ENCODE data around the gene ARRB1. TPM values are rescaled to one million over a fixed set of nuclear protein-coding genes. Genes with fewer than 3 reads are reported as not detected.

The ARRB1 gene
- total and polyA plus RNA-seq, 12 donors: 4.9 to 54.2 (median 31.0) TPM

DNA sequence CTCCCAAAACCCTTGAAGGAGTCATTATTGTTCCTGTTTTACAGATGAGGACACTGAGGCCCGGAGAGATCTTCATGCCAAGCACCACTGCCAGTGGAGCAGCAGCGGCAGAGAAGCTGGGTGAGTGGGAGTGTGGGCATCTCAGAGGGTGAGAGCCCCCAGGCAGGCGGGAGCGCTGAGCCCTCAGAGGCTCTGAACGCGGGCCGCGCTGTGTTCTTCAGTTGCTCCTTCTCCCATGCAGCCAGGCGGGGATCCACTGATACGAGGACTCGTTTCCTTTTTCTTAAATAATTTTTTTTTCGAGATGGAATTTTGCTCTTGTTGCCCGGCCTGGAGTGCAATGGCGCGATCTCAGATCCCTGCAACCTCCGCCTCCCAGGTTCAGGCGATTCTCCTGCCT, 63.9 kb downstream of the ARRB1 start:
- H3K9me3 ChIP-seq (replicated peaks in 1 of 3): no peaks in the 10 kb centered on the region
- intact Hi-C loops (cut with DNase I): loop anchor here in 1 of 2 donors (10.0 kb wide), 1 partner anchor 247 kb away; no protein-coding TSS in a partner anchor
- no peak for TF ChIP-seq POLR2A (IDR thresholded peaks at IDR 0.05)
- peaks cover 0 to 11% of the 10 kb centered on the region in 2 donors for H3K36me3 ChIP-seq (replicated peaks in 1 of 2)
- no peak for DNase-seq
- WGBS, 4 donors: 91 to 96% (median 94%) methylated on average over 17 of the region's 17 CpGs
- H3K4me3 ChIP-seq: no peak overlapping the region
- H3K4me1 ChIP-seq (replicated peaks in 1 of 2): no peaks in the 10 kb centered on the region
- no peak overlapping the region for H3K27ac ChIP-seq
- H3K27me3 ChIP-seq: no peaks in the 10 kb centered on the region

DNA sequence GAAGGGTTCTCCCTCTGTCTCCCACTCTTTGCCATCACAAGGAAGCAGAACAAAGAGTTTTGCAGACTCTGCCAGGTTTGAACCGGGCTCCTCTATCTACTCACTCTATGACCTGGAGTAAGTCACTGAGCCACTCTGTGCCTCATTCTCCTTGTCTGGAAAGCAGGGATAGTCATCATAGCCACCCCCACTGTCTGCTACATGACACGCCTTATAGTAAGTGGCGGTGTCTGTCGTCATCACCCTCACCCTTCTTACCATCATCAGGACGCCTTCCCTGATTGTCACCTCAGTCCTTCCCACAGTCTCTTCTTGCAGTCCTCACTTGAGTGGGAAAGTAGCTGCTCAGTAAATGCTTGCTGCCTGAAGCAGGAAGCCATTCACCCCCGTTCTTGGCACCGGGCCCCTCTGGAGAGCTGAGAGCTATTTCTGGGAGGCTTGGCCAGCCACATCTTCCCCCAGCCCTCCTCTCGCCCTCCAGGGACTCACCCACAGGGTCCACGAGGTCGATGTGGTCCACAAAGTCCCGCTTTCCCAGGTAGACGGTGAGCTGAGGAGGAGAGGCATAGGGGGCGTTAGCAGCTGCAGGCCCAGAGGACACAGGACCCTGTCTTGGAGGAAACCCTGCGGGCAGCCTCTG, 64.5 kb downstream of the ARRB1 start:
- TF ChIP-seq, protein P1, sequence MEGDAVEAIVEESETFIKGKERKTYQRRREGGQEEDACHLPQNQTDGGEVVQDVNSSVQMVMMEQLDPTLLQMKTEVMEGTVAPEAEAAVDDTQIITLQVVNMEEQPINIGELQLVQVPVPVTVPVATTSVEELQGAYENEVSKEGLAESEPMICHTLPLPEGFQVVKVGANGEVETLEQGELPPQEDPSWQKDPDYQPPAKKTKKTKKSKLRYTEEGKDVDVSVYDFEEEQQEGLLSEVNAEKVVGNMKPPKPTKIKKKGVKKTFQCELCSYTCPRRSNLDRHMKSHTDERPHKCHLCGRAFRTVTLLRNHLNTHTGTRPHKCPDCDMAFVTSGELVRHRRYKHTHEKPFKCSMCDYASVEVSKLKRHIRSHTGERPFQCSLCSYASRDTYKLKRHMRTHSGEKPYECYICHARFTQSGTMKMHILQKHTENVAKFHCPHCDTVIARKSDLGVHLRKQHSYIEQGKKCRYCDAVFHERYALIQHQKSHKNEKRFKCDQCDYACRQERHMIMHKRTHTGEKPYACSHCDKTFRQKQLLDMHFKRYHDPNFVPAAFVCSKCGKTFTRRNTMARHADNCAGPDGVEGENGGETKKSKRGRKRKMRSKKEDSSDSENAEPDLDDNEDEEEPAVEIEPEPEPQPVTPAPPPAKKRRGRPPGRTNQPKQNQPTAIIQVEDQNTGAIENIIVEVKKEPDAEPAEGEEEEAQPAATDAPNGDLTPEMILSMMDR (IDR thresholded peaks at IDR 0.05): no peak
- no peak for TF ChIP-seq POLR2A (IDR thresholded peaks at IDR 0.05)
- Histone ChIP-seq H3K36me3 (replicated peaks in 1 of 2) (peaks cover 0 to 11% of the 10 kb centered on the region in 2 donors), H3K27ac (no peak overlapping the region), H3K9me3 (replicated peaks in 1 of 3) (no peaks in the 10 kb centered on the region), H3K27me3 (no peaks in the 10 kb centered on the region), H3K4me1 (replicated peaks in 1 of 2) (no peaks in the 10 kb centered on the region), H3K4me3 (no peak overlapping the region)
- no peak for DNase-seq
- intact Hi-C loops (cut with DNase I): loop anchor here in 1 of 2 donors (10.0 kb wide), 1 partner anchor 248 kb away; no protein-coding TSS in a partner anchor
- 76 to 83% (median 82%) methylated on average over 11 to 14 of the region's 14 CpGs for WGBS, 4 donors

DNA sequence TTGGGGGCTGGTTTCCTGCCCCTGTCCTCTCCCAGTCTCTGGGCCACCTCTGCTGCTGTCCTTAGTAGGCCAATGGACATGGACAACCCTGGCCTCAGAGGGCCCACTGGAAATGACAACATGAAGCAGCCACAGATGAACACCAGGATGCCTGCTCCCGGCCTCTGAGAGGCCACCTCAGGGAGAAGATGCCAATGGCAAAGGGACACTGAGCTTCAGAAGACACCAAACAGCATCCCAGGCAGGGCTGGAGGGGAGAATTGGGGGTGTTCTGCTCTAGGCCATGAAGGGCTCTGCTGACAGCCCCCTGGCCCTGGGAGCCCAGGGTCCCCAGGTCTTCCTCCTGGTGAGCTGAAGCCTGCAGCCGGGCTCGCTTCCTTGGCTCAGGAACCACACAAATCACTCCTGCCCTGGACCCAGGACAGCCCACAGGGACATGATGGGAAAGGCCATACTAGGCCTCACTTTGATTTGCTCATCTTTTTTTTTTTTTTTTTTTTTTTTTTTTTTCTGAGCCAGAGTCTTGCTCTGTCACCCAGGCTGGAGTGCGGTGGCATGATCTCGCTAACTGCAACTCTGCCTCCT, 65.6 kb downstream of the ARRB1 start:
- H3K9me3 ChIP-seq (replicated peaks in 1 of 3): no peaks in the 10 kb centered on the region
- no peaks in the 10 kb centered on the region for H3K27me3 ChIP-seq
- peaks cover 0 to 11% of the 10 kb centered on the region in 2 donors for H3K36me3 ChIP-seq (replicated peaks in 1 of 2)
- 90 to 97% (median 96%) methylated on average over 4 to 5 of the region's 5 CpGs for WGBS, 4 donors
- no peak for DNase-seq
- no peak for TF ChIP-seq POLR2A (IDR thresholded peaks at IDR 0.05)
- TF ChIP-seq, protein P1 (IDR thresholded peaks at IDR 0.05): no peak
- no peak overlapping the region for H3K4me3 ChIP-seq
- intact Hi-C loops (cut with DNase I): loop anchor here in 1 of 2 donors (10.0 kb wide), 1 partner anchor 249 kb away; no protein-coding TSS in a partner anchor
- H3K4me1 ChIP-seq (replicated peaks in 1 of 2): no peaks in the 10 kb centered on the region
- no peak overlapping the region for H3K27ac ChIP-seq

DNA sequence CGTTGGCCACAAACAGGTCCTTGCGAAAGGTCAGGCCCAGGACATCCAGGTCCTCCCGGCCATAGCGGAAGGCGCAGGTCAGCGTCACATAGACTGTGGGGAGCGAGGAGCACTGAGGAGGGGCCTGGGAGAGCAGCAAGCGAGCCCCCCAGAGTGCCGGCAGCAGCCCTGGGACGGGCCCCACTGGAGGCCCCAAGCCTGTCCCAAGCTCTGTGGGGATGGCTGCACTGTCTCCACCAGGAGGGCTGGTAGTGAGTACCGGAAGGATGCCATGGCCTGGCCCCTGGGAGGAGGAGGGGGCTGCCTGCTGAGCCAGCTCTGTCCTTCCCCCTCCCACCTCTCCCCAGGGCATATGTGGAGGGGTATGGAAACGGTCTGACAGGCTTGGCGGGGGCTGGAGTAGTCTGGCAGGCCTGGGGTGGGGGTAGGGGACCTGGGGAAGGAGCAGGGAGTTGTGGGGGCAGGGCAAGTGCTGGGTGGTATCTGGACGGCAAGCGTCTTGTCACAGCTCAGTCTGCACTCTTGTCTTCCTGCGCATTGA, 68.0 kb downstream of the ARRB1 start:
- intact Hi-C loops (cut with DNase I): loop anchor here in 1 of 2 donors (10.0 kb wide), 1 partner anchor 251 kb away; no protein-coding TSS in a partner anchor

More for the DNA sequence above, 68.0 kb downstream of the ARRB1 start:
- no peak overlapping the region for H3K4me3 ChIP-seq
- no peaks in the 10 kb centered on the region for H3K4me1 ChIP-seq (replicated peaks in 1 of 2)
- no peaks in the 10 kb centered on the region for H3K9me3 ChIP-seq (replicated peaks in 1 of 3)
- no peak overlapping the region for H3K27ac ChIP-seq
- peaks cover 0 to 18% of the 10 kb centered on the region in 2 donors for H3K36me3 ChIP-seq (replicated peaks in 1 of 2)
- WGBS, 4 donors: 84 to 95% (median 89%) methylated on average over 15 to 16 of the region's 16 CpGs
- no peak for TF ChIP-seq POLR2A (IDR thresholded peaks at IDR 0.05)
- TF ChIP-seq, protein P1 (IDR thresholded peaks at IDR 0.05): no peak
- no peak for DNase-seq
- no peaks in the 10 kb centered on the region for H3K27me3 ChIP-seq
